DMS153 treated with DMSO at 0.1 percent for 48 hours (cell line): ENCODE results near the gene THOC6.
A peak's percentile ranks its signal among the peaks of the same experiment; 100 is the strongest.

Source experiments
- DNase-seq: peaks from one replicate; lab custom pipeline; 2025; ENCODE audit not compliant: unreplicated experiment; lab: John Stamatoyannopoulos, UW

Gene THOC6

DNA sequence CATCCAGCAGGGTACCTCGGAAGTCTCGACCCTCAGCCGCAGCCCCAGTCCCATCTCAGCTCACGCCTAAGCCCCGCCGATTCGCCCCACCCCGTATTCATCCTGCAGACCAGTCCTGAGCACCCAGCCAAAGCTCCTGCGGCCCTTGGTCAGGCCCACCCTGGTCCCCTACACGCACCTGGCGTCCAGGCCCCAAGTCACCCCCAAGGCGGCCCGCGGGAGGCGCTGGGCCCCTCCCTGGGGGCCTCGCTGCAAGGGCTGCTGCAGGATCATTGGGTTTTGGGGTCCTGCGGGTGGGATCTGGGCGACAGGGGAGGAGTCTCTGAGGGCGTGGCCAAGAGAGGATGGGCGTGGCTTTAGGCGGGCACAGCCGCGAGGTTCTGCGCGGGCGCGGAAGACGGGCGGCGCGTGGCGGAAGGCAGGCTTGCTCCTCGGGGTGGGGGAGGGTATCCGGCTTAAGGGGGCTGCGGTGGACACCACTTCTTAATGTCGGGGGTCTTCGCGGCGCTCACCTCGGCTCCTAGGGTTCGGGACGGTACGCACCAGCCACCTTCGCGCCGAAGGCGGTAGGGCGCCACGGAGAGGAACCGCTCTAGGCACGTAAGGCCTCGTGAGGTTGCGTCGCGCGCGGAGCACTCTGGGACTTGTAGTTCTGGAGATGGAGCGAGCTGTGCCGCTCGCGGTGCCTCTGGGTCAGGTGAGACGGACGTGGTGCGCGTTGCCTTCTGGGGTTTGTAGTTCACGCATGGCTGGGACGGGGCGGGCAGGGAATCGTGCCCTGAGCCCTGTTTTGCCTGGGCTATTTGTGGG is at the start of gene THOC6, which contains the start of gene HCFC1R1:
Gene THOC6 (plus strand): TSS at position 367 of the 810 bp plus-strand sequence. CDS start 292 bp downstream, at position 659.
Gene HCFC1R1 (minus strand): TSS at position 274 of the 810 bp plus-strand sequence. CDS start 1 bp downstream, at position 273.
- peak; percentile 89 for DNase-seq

- DNase-seq = no peak
These were observed 49.3 kb upstream of the THOC6 start for GRCh38 chr16:2974319-2975056.

DNA sequence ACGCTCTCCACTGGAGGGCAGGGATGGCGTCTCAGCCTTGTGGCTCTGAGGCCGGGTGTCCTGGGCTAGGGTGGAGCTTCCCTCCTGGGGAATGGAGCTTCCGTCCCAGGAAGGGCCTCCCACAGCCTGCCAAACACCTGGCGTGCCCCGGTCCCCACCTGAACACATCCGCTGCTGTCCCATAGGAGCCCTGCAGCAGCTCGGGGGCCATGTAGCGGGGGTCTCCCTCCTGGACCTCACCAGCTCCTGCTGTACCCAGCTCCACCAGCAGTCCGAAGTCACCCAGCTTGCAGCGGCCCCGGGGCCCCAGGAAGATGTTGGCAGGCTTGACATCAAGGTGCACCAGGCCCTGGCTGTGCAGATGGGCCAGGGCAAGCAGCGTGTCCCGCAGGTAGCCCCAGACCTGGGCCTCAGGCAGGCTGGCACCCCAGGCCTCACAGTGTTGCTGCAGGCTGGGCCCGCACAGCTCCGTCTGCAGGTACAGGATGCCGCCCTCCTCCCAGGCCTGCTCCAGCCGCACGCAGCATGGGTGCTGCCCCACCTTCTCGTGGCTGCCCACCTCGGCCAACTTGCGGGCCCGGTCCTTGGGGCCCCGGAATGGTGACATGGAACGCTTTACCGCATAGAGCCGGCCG is 48.6 kb upstream of the THOC6 start:
- no peak for DNase-seq

DNA sequence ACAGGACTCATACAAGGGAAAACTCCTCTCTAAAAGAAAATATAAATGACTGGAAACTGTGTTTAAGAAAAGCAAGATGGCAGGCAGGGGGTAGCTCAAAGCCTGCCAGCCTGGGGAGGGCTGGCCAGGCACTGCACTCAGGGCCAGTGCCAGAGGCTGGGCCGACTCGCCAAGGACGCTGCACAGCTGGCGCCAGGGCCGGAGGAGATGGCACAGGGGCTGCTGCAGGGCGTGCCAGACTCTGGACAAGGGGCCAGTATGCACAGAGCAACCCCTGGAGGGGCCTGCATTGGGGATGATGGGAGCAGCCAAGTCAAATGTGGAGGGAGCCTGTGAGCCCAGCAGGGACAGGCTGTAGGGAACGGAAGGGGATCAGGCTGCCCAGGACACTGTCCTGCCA is 47.6 kb upstream of the THOC6 start:
- DNase-seq = no peak

- DNase-seq = no peak
These were observed 47.2 kb upstream of the THOC6 start for GRCh38 chr16:2976673-2977072.

GRCh38 chr16:2977440-2977839 is 46.4 kb upstream of the THOC6 start:
- DNase-seq = peak; percentile 64

DNA sequence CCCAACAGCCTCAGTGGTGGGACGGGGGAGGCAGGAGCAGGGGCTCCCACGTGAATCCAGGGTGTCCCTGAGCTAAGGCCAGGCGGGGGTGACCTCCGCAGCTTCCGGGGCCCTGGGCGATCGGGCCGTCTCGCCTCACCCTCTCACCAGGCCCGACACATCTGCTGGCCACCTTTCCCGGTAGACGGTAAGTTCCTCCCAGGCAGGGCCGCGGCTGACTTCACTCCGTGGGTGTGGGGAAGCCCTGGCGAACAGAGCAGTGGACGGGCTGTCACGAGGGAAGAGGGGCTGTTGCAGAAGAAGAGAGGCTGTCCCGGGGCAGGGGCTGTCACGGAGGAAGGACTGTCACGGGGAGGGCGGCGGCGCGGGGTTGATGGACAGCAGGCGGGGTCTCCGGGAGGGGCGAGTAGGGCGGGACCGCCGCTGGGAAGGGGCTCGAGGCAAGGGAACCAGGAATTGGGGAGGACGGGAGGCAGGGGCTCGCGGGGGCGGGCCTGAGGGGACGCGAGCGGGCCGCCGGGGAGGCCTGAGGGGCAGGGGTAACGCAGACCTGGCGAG is 44.1 kb upstream of the THOC6 start:
- DNase-seq = no peak

GRCh38 chr16:2980227-2981176 is 43.3 kb upstream of the THOC6 start, which contains the start of gene PKMYT1:
PKMYT1 (minus strand) TSS chr16:2980446; CDS start chr16:2979657, 789 bp downstream.
- DNase-seq = peak; percentile 82

DNA sequence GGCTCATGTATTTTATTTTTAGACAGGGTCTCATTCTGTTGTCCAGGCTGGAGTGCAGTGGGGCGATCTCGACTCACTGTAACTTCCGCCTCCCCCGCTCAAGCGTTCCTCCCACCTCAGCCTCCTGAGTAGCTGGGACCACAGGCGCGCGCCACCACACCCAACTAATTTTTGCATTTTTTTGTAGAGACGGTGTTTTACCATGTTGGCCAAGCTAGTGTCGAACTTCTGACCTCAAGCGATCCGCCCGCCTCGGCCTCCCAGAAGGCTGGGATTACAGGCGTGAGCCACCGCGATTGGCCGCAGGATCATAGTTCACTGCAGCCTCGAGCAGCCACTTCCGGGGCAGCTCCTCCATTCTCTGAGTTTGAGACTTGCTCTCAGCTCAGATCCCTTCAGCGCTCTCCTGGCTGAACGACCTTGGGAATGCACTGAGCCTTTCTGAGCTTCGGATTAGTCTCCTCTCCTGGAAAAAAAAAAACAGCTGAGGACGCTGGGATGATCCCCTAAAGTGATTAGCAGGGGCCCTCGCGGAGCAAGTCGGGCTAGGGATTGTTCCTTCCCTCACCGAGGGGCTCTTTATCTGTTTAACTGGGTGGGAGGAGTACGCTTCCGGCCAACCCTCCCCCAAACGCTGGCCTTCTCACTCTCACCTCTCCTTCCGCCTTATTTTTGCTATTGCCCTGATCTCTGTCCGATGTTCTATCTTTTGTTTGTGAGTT is 42.5 kb upstream of the THOC6 start:
- no peak for DNase-seq

DNA sequence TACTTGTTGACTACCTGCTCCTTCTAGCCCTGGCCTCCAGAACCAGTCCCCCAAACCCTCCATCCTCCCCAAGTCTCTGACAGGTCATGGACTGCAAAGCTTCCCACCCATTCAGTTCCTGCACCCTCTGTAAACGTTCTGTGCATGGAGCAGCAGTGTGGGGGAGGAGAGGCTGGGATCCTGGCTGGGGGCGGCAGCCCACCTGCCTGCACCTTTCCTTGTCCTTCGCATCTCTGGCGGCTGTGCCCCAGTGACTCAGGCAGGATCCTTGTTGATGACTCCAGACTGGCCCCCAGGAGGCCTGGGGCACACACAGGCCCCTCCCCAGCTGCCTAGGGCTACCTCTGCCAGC is 42.0 kb upstream of the THOC6 start:
- no peak for DNase-seq

DNA sequence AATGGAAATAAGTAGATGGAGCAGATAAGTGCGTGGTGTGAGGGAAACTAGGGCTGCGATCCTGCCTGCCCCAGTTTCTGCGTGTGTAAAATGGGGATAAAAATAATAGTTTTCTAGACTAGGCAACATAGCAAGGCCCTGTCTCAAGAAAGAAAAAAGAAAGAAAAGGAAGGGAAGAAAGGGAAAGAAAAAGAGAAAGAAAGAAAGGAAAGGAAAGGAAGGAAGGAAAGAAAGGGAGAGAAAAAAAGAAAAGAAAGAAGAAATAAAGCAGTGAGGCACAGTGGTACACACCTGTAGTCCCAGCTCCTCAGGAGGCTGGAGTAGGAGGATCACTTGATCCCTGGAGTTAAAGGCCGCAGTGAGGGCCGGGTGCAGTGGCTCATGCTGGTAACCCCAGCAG is 41.4 kb upstream of the THOC6 start:
- no peak for DNase-seq

DNA sequence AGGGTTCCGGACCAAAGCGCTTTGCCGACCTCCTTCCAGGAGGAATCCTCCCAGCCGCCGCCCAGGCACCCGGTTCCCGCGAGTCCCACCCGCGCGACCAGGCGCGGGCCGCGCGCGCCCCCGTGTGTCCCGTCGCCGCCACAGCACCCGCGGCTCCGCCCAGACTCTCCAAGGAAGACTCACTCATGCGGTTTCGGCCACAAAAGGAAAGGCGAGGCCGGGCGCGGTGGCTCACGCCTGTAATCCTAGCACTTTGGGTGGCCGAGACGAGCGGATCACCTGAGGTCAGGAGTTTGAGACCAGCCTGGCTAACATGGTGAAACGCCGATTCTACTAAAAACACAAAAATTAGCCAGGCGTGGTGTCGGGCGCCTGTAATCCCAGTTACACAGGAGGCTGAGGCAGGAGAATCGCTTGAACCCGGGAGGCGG is 40.1 kb upstream of the THOC6 start:
- peak; percentile 58 for DNase-seq

DNA sequence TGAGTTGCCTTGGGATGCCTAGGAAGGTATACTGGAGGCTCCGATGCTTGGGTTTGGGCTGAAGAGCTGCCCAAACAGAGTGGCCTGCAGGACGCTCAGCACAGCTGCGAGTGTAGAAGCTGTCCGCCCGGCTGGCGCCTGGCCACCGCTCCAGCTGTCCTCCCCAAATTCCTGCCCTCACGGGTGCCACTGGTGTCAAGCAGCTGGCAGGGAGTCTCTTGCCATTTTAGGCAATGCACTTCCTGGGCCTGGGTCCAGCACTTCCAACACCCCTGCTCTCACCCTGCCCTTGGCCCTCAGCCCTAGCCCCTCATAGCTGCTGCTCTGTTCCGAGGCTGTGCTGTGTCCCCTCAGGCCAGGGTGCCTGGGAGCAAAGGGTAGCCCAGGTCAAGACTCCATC is 38.4 kb upstream of the THOC6 start:
- DNase-seq = no peak

- DNase-seq = no peak
These were observed 37.9 kb upstream of the THOC6 start for GRCh38 chr16:2985893-2986355.

DNA sequence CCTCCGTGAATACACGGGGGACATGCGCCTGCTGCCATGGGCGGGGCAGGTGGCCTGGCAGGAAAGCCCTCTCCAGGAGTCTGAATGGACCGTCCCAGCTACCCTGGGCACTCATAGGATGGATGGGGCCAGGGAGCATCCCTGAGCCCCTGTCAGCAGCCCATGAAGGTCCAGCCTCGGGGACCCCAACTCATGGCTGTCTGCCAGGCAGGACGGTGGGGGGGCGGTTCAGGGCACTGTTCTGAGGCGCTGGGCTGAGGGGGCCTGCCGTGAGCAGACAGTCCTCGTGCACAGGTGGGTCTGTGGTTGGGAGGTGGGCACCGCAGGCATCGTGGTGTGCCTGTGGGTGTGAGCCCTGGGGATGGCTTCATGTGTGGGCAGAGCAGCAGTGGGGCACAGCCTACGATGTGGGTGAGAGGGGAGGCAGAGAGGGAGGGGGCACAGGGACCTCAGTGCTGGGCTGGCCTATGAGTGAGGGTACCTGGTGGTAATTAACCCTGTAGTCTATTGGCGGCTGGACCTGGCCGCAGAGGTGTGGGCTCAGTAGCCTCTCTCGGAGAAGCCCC is 37.1 kb upstream of the THOC6 start:
- no peak for DNase-seq

DNA sequence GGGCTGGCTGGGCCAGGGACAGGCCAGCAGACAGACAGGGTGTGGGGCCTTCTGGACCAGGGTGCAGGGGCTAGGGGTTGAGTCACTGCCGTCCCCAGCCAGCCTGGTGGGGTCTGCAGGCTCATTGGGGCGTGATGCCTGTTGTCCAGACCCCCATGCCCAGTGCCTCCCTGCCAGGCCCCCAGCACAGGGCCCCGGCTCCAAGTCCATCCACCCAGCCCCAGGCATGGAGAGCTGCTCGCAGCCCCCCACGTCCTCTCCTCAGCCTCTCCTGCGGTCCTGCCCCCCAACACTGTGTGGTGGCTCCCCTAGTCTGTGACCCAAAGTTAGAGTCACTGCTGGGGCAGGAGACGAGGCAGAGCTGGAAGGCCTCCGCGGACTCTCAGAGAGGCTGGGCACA is 36.5 kb upstream of the THOC6 start:
- no peak for DNase-seq

- DNase-seq = no peak
These were observed 36.0 kb upstream of the THOC6 start for GRCh38 chr16:2987833-2988232.

GRCh38 chr16:2988590-2989099 is 35.2 kb upstream of the THOC6 start:
- DNase-seq = no peak

GRCh38 chr16:2990891-2991290 is 32.9 kb upstream of the THOC6 start:
- DNase-seq = no peak
